HCT116 (cell line): ENCODE results near the gene EIF3F. TPM values are rescaled to one million over a fixed set of nuclear protein-coding genes. Genes with fewer than 3 reads are reported as not detected.

Experiments used
- ATAC-seq: fragments of 200-7000 bp; cut with Tn5 transposase; 2 replicates; pipeline ENCODE4 v1.9.1; 2020; ENCODE audit warnings: mild to moderate bottlenecking, moderate library complexity
- BruUV-seq: library from RNA; stranded (reverse); fragments of 400-500 nt; replicated peaks from 2 replicates; lab custom pipeline; 2021; lab: Mats Ljungman, UMichigan
- CTCF ChIA-PET: fragments of 300-600 bp; sonication (Branson Sonifier 250); formaldehyde crosslinking; loops from one replicate; lab custom pipeline; 2021; ENCODE audit warnings: antibody characterized with exemption; lab: Charles Lee
- POLR2A ChIA-PET: fragments of 300-600, 350-600 bp; sonication (Branson Sonifier 250); formaldehyde crosslinking; loops from one replicate; lab custom pipeline; 2021; ENCODE audit warnings: antibody characterized with exemption; lab: Charles Lee
- RAD21 ChIA-PET, 2 experiments: fragments of 300-600 bp; sonication (Branson Sonifier 250); formaldehyde crosslinking; loops; one replicate each; lab custom pipeline; 2023; ENCODE audit warnings: low total read pairs in 2 of 2; ENCODE audit not compliant: uncharacterized antibody in 2 of 2, unreplicated experiment in 2 of 2, low non-redundant PET in 1 of 2; lab: Charles Lee
- DNase-seq: peaks from one replicate; pipeline ENCODE4 v3.0.0-alpha.2; 2010; ENCODE audit warnings: low read depth, low spot score
- H2AFZ ChIP-seq: fragments of 200-600 bp; shearing (Covaris generic), sonication (generic); 2 replicates; pipeline ENCODE4 v1.6.1; 2017; ENCODE audit warnings: low read depth, mixed run types, mixed read lengths, antibody characterized with exemption, low read length; ENCODE audit not compliant: poor library complexity, severe bottlenecking
- H3K27ac ChIP-seq: 2 replicates; pipeline ENCODE4 v1.5.1; 2012; ENCODE audit warnings: low read depth, low read length
- H3K27me3 ChIP-seq: fragments of 200-600 bp; sonication (generic); 2 replicates; pipeline ENCODE4 v1.6.1; 2016; ENCODE audit warnings: mixed run types, low read length, mixed read lengths; ENCODE audit not compliant: insufficient read depth
- H3K36me3 ChIP-seq, 2 experiments: fragments of 200-500 bp in 1 of 2; fragments of 200-600 bp in 1 of 2; sonication (Bioruptor generic) in 1 of 2; sonication (generic) in 1 of 2; 2 replicates each; pipeline versions ENCODE4 v1.5.1 to v1.6.1; 2014 to 2016; ENCODE audit warnings: low read length in 2 of 2, inconsistent platforms in 1 of 2, mixed read lengths in 1 of 2, mixed run types in 1 of 2; ENCODE audit not compliant: insufficient read depth in 2 of 2, control insufficient read depth in 1 of 2
- H3K4me1 ChIP-seq, 2 experiments: fragments of 200-600 bp in 1 of 2; sonication (generic) in 1 of 2; 2 replicates each; pipeline versions ENCODE4 v1.5.1 to v1.6.1; 2012 to 2017; ENCODE audit warnings: low read length in 2 of 2, inconsistent platforms in 1 of 2, mild to moderate bottlenecking in 1 of 2, mixed read lengths in 1 of 2, mixed run types in 1 of 2, moderate library complexity in 1 of 2; ENCODE audit not compliant: insufficient read depth in 2 of 2, control insufficient read depth in 1 of 2
- H3K4me2 ChIP-seq: fragments of 200-600 bp; sonication (generic); 2 replicates; pipeline ENCODE4 v1.6.1; 2017; ENCODE audit warnings: mixed run types, low read length, mixed read lengths
- H3K4me3 ChIP-seq, 2 experiments: fragments of 200-600 bp in 1 of 2; sonication (generic) in 1 of 2; replicated peaks in 1 of 2; 2 replicates each; pipeline ENCODE4 v1.5.1; 2011 to 2016; ENCODE audit warnings: low read length in 2 of 2, control low read depth in 1 of 2, low read depth in 1 of 2, mild to moderate bottlenecking in 1 of 2, mixed read lengths in 1 of 2, mixed run types in 1 of 2
- H3K79me2 ChIP-seq: fragments of 200-600 bp; sonication (generic); 2 replicates; pipeline ENCODE4 v1.6.1; 2017; ENCODE audit warnings: mild to moderate bottlenecking, mixed run types, low read length, moderate library complexity, mixed read lengths; ENCODE audit not compliant: insufficient read depth
- H3K9ac ChIP-seq: fragments of 200-600 bp; sonication (generic); 2 replicates; pipeline ENCODE4 v1.6.1; 2016; ENCODE audit warnings: low read length, mixed read lengths
- H3K9me2 ChIP-seq: fragments of 200-600 bp; sonication (generic), shearing (Covaris generic); 2 replicates; pipeline ENCODE4 v1.6.1; 2017; ENCODE audit warnings: mixed run types, mild to moderate bottlenecking, moderate library complexity; ENCODE audit not compliant: insufficient read depth
- H3K9me3 ChIP-seq, 2 experiments: fragments of 200-500 bp in 1 of 2; fragments of 200-600 bp in 1 of 2; sonication (Bioruptor generic) in 1 of 2; sonication (generic) in 1 of 2; 2 replicates each; pipeline ENCODE4 v1.6.1; 2014 to 2017; ENCODE audit warnings: low read length in 2 of 2, mixed read lengths in 2 of 2, inconsistent platforms in 1 of 2, low read depth in 1 of 2, mild to moderate bottlenecking in 1 of 2, mixed run types in 1 of 2, moderate library complexity in 1 of 2; ENCODE audit not compliant: control insufficient read depth in 1 of 2, insufficient read depth in 1 of 2
- H4K20me1 ChIP-seq: fragments of 200-600 bp; sonication (generic), shearing (Covaris generic); 2 replicates; pipeline ENCODE4 v1.6.1; 2017; ENCODE audit warnings: mixed run types, mild to moderate bottlenecking, moderate library complexity; ENCODE audit not compliant: insufficient read depth
- EZH2 ChIP-seq: fragments of 200-600 bp; sonication (generic); IDR thresholded peaks from 2 replicates; pipeline ENCODE4 v1.6.1; 2017; ENCODE audit warnings: antibody characterized with exemption, mixed run types
- EZH2phosphoT487 ChIP-seq: fragments of 200-600 bp; IDR thresholded peaks from 2 replicates; pipeline ENCODE4 v1.6.1; 2018; ENCODE audit warnings: antibody characterized with exemption, borderline replicate concordance
- FOSL1 ChIP-seq: IDR thresholded peaks from 2 replicates; pipeline ENCODE4 v1.6.1; 2012; ENCODE audit warnings: low read depth
- POLR2AphosphoS5 ChIP-seq: IDR thresholded peaks from 2 replicates; pipeline ENCODE4 v1.6.1; 2011; ENCODE audit warnings: mild to moderate bottlenecking, low read depth, low read length, moderate library complexity
- SP1 ChIP-seq: IDR thresholded peaks from 2 replicates; pipeline ENCODE4 v1.6.1; 2012; ENCODE audit warnings: low read depth
- TCF7L2 ChIP-seq: IDR thresholded peaks from 2 replicates; pipeline ENCODE4 v1.7.0; 2011; ENCODE audit warnings: borderline replicate concordance, inconsistent platforms; ENCODE audit not compliant: insufficient read depth, insufficient read length; ENCODE audit errors: extremely low read depth
- YY1 ChIP-seq: IDR thresholded peaks from 2 replicates; pipeline ENCODE4 v1.6.1; 2011; ENCODE audit warnings: low read length, low read depth, moderate library complexity, mild to moderate bottlenecking; ENCODE audit not compliant: insufficient replicate concordance; ENCODE audit errors: extremely low read depth
- intact Hi-C: fragments of 100-400 bp; cut with micrococcal nuclease; formaldehyde crosslinking; loops from 2 replicates; pipeline ENCODE4 v1.10.0; 2022
- total RNA-seq: library from RNA; stranded (reverse); gene quantifications from one replicate; pipeline ENCODE4 v1.2.1, GENCODE V29; 2021; ENCODE audit not compliant: unreplicated experiment
- TF ChIP-seq, protein P1 (sequence below): IDR thresholded peaks from 2 replicates; pipeline ENCODE4 v1.6.1; 2012
- TF ChIP-seq, protein P2 (sequence below), 3 experiments: fragments of 200-600 bp in 1 of 3; sonication (generic) in 1 of 3; IDR thresholded peaks in 2 of 3; conservative IDR thresholded peaks in 1 of 3; 2 replicates each; pipeline ENCODE4 v1.5.1; 2012 to 2017; ENCODE audit warnings: low read depth in 2 of 3, low read length in 2 of 3, antibody characterized with exemption in 1 of 3, borderline replicate concordance in 1 of 3, control low read depth in 1 of 3, mild to moderate bottlenecking in 1 of 3, mixed read lengths in 1 of 3, mixed run types in 1 of 3, moderate library complexity in 1 of 3; ENCODE audit not compliant: insufficient read depth in 1 of 3

EIF3F gene
- total RNA-seq, 1 experiment from 2014 or later = 313 TPM

DNA sequence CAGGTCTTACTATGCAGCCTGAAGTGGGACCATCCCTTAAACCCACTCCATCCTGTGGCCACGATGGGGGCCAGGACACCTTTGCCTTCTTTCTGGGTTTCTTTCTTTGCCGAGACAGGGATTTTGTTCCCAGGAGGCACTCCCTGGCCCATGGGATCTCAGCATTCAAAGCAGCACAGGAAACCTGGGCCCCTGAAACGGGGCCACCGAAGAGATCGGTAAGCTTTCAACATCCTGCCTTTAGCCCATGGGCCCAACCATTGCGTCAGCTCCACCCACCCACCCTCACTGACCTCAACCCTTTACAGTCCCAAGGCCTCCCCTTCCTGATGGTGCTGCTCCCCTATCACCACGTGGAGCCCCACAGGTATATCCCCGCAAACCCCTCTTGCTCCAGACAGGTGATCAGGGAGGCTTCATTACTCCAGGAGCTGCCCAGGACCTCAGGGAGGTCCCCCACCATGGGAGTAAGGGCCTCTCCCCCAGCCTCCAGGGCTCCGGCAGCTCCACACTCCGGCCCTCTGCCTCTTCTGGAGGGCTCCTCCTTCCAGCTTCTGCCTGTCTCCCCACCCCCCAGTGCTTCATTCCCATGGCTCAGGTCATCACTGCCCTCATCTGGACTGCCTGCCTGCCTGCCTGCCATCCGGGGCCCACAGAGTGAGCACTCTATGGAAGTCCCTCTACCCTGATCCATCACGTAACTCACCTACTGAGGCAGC, 51.8 kb downstream of the EIF3F start:
- intact Hi-C loops = no loop called here
- POLR2A ChIA-PET = no interaction called here
- H3K4me1 ChIP-seq = no peaks in the 10 kb centered on the region
- H3K9ac ChIP-seq = no peak overlapping the region
- H3K9me2 ChIP-seq = no peaks in the 10 kb centered on the region
- ATAC-seq = no peak
- no peak overlapping the region for H3K4me3 ChIP-seq
- DNase-seq = no peak
- H3K79me2 ChIP-seq = no peaks in the 10 kb centered on the region
- no peak overlapping the region for H3K27ac ChIP-seq
- H3K36me3 ChIP-seq = no peaks in the 10 kb centered on the region
- RAD21 ChIA-PET = no interaction called here
- H2AFZ ChIP-seq = no peak overlapping the region
- TF ChIP-seq TCF7L2 = no peak
- TF ChIP-seq, all 23 proteins: peak for 0
- Histone ChIP-seq H3K27me3 (peaks cover 7% of the 10 kb centered on the region; the same call in 1 of the 2 replicates), H4K20me1 (no peaks in the 10 kb centered on the region), H3K9me3 (no peaks in the 10 kb centered on the region), H3K4me2 (no peak overlapping the region)
- no TSS peak for BruUV-seq
- CTCF ChIA-PET = no interaction called here

DNA sequence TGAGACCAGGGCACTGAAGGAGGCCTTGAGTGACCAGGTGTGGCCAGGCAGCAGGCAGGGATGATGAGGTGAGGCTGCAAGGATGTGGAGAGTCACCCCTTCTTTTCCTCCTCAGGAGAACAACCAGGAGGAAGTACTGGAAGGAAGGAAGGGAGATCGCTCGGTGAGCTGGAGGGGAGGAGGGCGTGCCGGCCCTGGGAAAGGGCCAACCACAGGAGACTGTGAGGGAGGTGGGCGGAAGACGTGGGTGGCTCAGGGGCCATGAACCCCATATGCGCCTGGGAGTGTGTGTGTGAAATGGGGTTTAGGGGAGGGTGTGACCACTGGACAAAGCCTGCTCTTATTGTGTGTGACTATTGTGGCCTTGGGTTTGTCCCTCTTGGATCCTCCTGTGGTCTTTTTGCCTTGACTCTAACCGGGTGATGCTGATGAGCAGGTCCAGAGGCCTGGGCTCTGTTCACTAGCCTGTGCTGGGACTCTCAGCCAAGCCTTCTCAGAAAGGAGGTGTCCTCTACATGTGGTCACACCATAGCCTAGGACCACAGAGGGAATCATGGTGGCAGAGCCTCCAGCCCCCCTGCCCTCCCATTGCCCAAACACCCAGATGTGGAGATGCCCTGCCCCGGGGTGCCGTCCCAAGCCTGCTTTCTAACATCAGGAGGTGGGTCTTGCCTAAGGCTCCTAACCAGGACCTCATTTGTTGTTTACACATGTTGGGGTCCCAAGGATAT, 52.6 kb downstream of the EIF3F start:
- Histone ChIP-seq H3K9ac (no peak overlapping the region), H2AFZ (no peak overlapping the region), H3K27ac (no peak overlapping the region), H3K9me2 (no peaks in the 10 kb centered on the region), H3K4me3 (no peak overlapping the region), H3K9me3 (no peaks in the 10 kb centered on the region)
- no TSS peak for BruUV-seq
- no peak for ATAC-seq
- TF ChIP-seq, protein P1, sequence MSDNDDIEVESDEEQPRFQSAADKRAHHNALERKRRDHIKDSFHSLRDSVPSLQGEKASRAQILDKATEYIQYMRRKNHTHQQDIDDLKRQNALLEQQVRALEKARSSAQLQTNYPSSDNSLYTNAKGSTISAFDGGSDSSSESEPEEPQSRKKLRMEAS = no peak
- TF ChIP-seq FOSL1 (no peak), YY1 (no peak), EZH2 (no peak), TCF7L2 (no peak), EZH2phosphoT487 (no peak), SP1 (no peak), POLR2AphosphoS5 (no peak)
- TF ChIP-seq, protein P2, sequence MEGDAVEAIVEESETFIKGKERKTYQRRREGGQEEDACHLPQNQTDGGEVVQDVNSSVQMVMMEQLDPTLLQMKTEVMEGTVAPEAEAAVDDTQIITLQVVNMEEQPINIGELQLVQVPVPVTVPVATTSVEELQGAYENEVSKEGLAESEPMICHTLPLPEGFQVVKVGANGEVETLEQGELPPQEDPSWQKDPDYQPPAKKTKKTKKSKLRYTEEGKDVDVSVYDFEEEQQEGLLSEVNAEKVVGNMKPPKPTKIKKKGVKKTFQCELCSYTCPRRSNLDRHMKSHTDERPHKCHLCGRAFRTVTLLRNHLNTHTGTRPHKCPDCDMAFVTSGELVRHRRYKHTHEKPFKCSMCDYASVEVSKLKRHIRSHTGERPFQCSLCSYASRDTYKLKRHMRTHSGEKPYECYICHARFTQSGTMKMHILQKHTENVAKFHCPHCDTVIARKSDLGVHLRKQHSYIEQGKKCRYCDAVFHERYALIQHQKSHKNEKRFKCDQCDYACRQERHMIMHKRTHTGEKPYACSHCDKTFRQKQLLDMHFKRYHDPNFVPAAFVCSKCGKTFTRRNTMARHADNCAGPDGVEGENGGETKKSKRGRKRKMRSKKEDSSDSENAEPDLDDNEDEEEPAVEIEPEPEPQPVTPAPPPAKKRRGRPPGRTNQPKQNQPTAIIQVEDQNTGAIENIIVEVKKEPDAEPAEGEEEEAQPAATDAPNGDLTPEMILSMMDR (IDR thresholded peaks at IDR 0.05 in 2 of 3, conservative IDR thresholded peaks at IDR 0.05 in 1 of 3; ENCODE audit: borderline replicate concordance in 1 of 3, insufficient read depth in 1 of 3, low read depth in 2 of 3, low read length in 2 of 3) = no peak
- TF ChIP-seq, all 23 proteins: peak for 0
- intact Hi-C loops = no loop called here
- POLR2A ChIA-PET = no interaction called here
- CTCF ChIA-PET = no interaction called here
- no peaks in the 10 kb centered on the region for H3K4me1 ChIP-seq
- H3K27me3 ChIP-seq = peaks cover 7% of the 10 kb centered on the region; the same call in 1 of the 2 replicates
- no peak for DNase-seq
- no peak overlapping the region for H3K4me2 ChIP-seq
- RAD21 ChIA-PET = no interaction called here
- H4K20me1 ChIP-seq = no peaks in the 10 kb centered on the region
- no peaks in the 10 kb centered on the region for H3K79me2 ChIP-seq
- H3K36me3 ChIP-seq = no peaks in the 10 kb centered on the region
